HCT116 (cell line): Measurements from ENCODE around the gene CCDC85B. TPM values are rescaled to one million over a fixed set of nuclear protein-coding genes. Genes with fewer than 3 reads are reported as not detected.

Experiments
- ATAC-seq: fragments of 200-7000 bp; cut with Tn5 transposase; 2 replicates; pipeline ENCODE4 v1.9.1; 2020; ENCODE audit warnings: mild to moderate bottlenecking, moderate library complexity
- BruUV-seq: library from RNA; stranded (reverse); fragments of 400-500 nt; replicated peaks from 2 replicates; lab custom pipeline; 2021; lab: Mats Ljungman, UMichigan
- CTCF ChIA-PET: fragments of 300-600 bp; sonication (Branson Sonifier 250); formaldehyde crosslinking; loops from one replicate; lab custom pipeline; 2021; ENCODE audit warnings: antibody characterized with exemption; lab: Charles Lee
- POLR2A ChIA-PET: fragments of 300-600, 350-600 bp; sonication (Branson Sonifier 250); formaldehyde crosslinking; loops from one replicate; lab custom pipeline; 2021; ENCODE audit warnings: antibody characterized with exemption; lab: Charles Lee
- RAD21 ChIA-PET, 2 experiments: fragments of 300-600 bp; sonication (Branson Sonifier 250); formaldehyde crosslinking; loops; one replicate each; lab custom pipeline; 2023; ENCODE audit warnings: low total read pairs in 2 of 2; ENCODE audit not compliant: uncharacterized antibody in 2 of 2, unreplicated experiment in 2 of 2, low non-redundant PET in 1 of 2; lab: Charles Lee
- DNase-seq: peaks from one replicate; pipeline ENCODE4 v3.0.0-alpha.2; 2010; ENCODE audit warnings: low read depth, low spot score
- H2AFZ ChIP-seq: fragments of 200-600 bp; shearing (Covaris generic), sonication (generic); 2 replicates; pipeline ENCODE4 v1.6.1; 2017; ENCODE audit warnings: low read depth, mixed run types, mixed read lengths, antibody characterized with exemption, low read length; ENCODE audit not compliant: poor library complexity, severe bottlenecking
- H3K27ac ChIP-seq: 2 replicates; pipeline ENCODE4 v1.5.1; 2012; ENCODE audit warnings: low read depth, low read length
- H3K27me3 ChIP-seq: fragments of 200-600 bp; sonication (generic); 2 replicates; pipeline ENCODE4 v1.6.1; 2016; ENCODE audit warnings: mixed run types, low read length, mixed read lengths; ENCODE audit not compliant: insufficient read depth
- H3K36me3 ChIP-seq, 2 experiments: fragments of 200-500 bp in 1 of 2; fragments of 200-600 bp in 1 of 2; sonication (Bioruptor generic) in 1 of 2; sonication (generic) in 1 of 2; 2 replicates each; pipeline versions ENCODE4 v1.5.1 to v1.6.1; 2014 to 2016; ENCODE audit warnings: low read length in 2 of 2, inconsistent platforms in 1 of 2, mixed read lengths in 1 of 2, mixed run types in 1 of 2; ENCODE audit not compliant: insufficient read depth in 2 of 2, control insufficient read depth in 1 of 2
- H3K4me1 ChIP-seq, 2 experiments: fragments of 200-600 bp in 1 of 2; sonication (generic) in 1 of 2; 2 replicates each; pipeline versions ENCODE4 v1.5.1 to v1.6.1; 2012 to 2017; ENCODE audit warnings: low read length in 2 of 2, inconsistent platforms in 1 of 2, mild to moderate bottlenecking in 1 of 2, mixed read lengths in 1 of 2, mixed run types in 1 of 2, moderate library complexity in 1 of 2; ENCODE audit not compliant: insufficient read depth in 2 of 2, control insufficient read depth in 1 of 2
- H3K4me2 ChIP-seq: fragments of 200-600 bp; sonication (generic); 2 replicates; pipeline ENCODE4 v1.6.1; 2017; ENCODE audit warnings: mixed run types, low read length, mixed read lengths
- H3K4me3 ChIP-seq, 2 experiments: fragments of 200-600 bp in 1 of 2; sonication (generic) in 1 of 2; replicated peaks in 1 of 2; 2 replicates each; pipeline ENCODE4 v1.5.1; 2011 to 2016; ENCODE audit warnings: low read length in 2 of 2, control low read depth in 1 of 2, low read depth in 1 of 2, mild to moderate bottlenecking in 1 of 2, mixed read lengths in 1 of 2, mixed run types in 1 of 2
- H3K79me2 ChIP-seq: fragments of 200-600 bp; sonication (generic); 2 replicates; pipeline ENCODE4 v1.6.1; 2017; ENCODE audit warnings: mild to moderate bottlenecking, mixed run types, low read length, moderate library complexity, mixed read lengths; ENCODE audit not compliant: insufficient read depth
- H3K9ac ChIP-seq: fragments of 200-600 bp; sonication (generic); 2 replicates; pipeline ENCODE4 v1.6.1; 2016; ENCODE audit warnings: low read length, mixed read lengths
- H3K9me2 ChIP-seq: fragments of 200-600 bp; sonication (generic), shearing (Covaris generic); 2 replicates; pipeline ENCODE4 v1.6.1; 2017; ENCODE audit warnings: mixed run types, mild to moderate bottlenecking, moderate library complexity; ENCODE audit not compliant: insufficient read depth
- H3K9me3 ChIP-seq, 2 experiments: fragments of 200-500 bp in 1 of 2; fragments of 200-600 bp in 1 of 2; sonication (Bioruptor generic) in 1 of 2; sonication (generic) in 1 of 2; 2 replicates each; pipeline ENCODE4 v1.6.1; 2014 to 2017; ENCODE audit warnings: low read length in 2 of 2, mixed read lengths in 2 of 2, inconsistent platforms in 1 of 2, low read depth in 1 of 2, mild to moderate bottlenecking in 1 of 2, mixed run types in 1 of 2, moderate library complexity in 1 of 2; ENCODE audit not compliant: control insufficient read depth in 1 of 2, insufficient read depth in 1 of 2
- H4K20me1 ChIP-seq: fragments of 200-600 bp; sonication (generic), shearing (Covaris generic); 2 replicates; pipeline ENCODE4 v1.6.1; 2017; ENCODE audit warnings: mixed run types, mild to moderate bottlenecking, moderate library complexity; ENCODE audit not compliant: insufficient read depth
- CBX3 ChIP-seq: IDR thresholded peaks from 2 replicates; pipeline ENCODE4 v1.6.1; 2012; ENCODE audit warnings: low read depth
- CEBPB ChIP-seq: IDR thresholded peaks from 2 replicates; pipeline ENCODE4 v1.6.1; 2012; ENCODE audit warnings: low read depth
- EZH2 ChIP-seq: fragments of 200-600 bp; sonication (generic); IDR thresholded peaks from 2 replicates; pipeline ENCODE4 v1.6.1; 2017; ENCODE audit warnings: antibody characterized with exemption, mixed run types
- FOSL1 ChIP-seq: IDR thresholded peaks from 2 replicates; pipeline ENCODE4 v1.6.1; 2012; ENCODE audit warnings: low read depth
- JUND ChIP-seq: IDR thresholded peaks from 2 replicates; pipeline ENCODE4 v1.6.1; 2012
- MAX ChIP-seq: IDR thresholded peaks from 2 replicates; pipeline ENCODE4 v1.6.1; 2012
- POLR2A ChIP-seq: IDR thresholded peaks from 2 replicates; pipeline ENCODE4 v1.7.0; 2011; ENCODE audit warnings: borderline replicate concordance; ENCODE audit not compliant: insufficient read depth, insufficient read length; ENCODE audit errors: extremely low read depth
- POLR2AphosphoS5 ChIP-seq: IDR thresholded peaks from 2 replicates; pipeline ENCODE4 v1.6.1; 2011; ENCODE audit warnings: mild to moderate bottlenecking, low read depth, low read length, moderate library complexity
- SIN3A ChIP-seq: IDR thresholded peaks from 2 replicates; pipeline ENCODE4 v1.6.1; 2012; ENCODE audit warnings: low read depth
- SP1 ChIP-seq: IDR thresholded peaks from 2 replicates; pipeline ENCODE4 v1.6.1; 2012; ENCODE audit warnings: low read depth
- SRF ChIP-seq: IDR thresholded peaks from 2 replicates; pipeline ENCODE4 v1.6.1; 2012; ENCODE audit warnings: low read depth
- TCF7L2 ChIP-seq: IDR thresholded peaks from 2 replicates; pipeline ENCODE4 v1.7.0; 2011; ENCODE audit warnings: borderline replicate concordance, inconsistent platforms; ENCODE audit not compliant: insufficient read depth, insufficient read length; ENCODE audit errors: extremely low read depth
- YY1 ChIP-seq: IDR thresholded peaks from 2 replicates; pipeline ENCODE4 v1.6.1; 2011; ENCODE audit warnings: low read length, low read depth, moderate library complexity, mild to moderate bottlenecking; ENCODE audit not compliant: insufficient replicate concordance; ENCODE audit errors: extremely low read depth
- ZFX ChIP-seq: fragments of 450-650 bp; IDR thresholded peaks from 2 replicates; pipeline ENCODE4 v1.6.1; 2017
- intact Hi-C: fragments of 100-400 bp; cut with micrococcal nuclease; formaldehyde crosslinking; loops from 2 replicates; pipeline ENCODE4 v1.10.0; 2022
- total RNA-seq: library from RNA; stranded (reverse); gene quantifications from one replicate; pipeline ENCODE4 v1.2.1, GENCODE V29; 2021; ENCODE audit not compliant: unreplicated experiment
- TF ChIP-seq, protein P1 (sequence below), 3 experiments: fragments of 200-600 bp in 1 of 3; sonication (generic) in 1 of 3; IDR thresholded peaks in 2 of 3; conservative IDR thresholded peaks in 1 of 3; 2 replicates each; pipeline ENCODE4 v1.5.1; 2012 to 2017; ENCODE audit warnings: low read depth in 2 of 3, low read length in 2 of 3, antibody characterized with exemption in 1 of 3, borderline replicate concordance in 1 of 3, control low read depth in 1 of 3, mild to moderate bottlenecking in 1 of 3, mixed read lengths in 1 of 3, mixed run types in 1 of 3, moderate library complexity in 1 of 3; ENCODE audit not compliant: insufficient read depth in 1 of 3

The CCDC85B gene
- total RNA-seq, 1 experiment from 2014 or later: 84.3 TPM

DNA sequence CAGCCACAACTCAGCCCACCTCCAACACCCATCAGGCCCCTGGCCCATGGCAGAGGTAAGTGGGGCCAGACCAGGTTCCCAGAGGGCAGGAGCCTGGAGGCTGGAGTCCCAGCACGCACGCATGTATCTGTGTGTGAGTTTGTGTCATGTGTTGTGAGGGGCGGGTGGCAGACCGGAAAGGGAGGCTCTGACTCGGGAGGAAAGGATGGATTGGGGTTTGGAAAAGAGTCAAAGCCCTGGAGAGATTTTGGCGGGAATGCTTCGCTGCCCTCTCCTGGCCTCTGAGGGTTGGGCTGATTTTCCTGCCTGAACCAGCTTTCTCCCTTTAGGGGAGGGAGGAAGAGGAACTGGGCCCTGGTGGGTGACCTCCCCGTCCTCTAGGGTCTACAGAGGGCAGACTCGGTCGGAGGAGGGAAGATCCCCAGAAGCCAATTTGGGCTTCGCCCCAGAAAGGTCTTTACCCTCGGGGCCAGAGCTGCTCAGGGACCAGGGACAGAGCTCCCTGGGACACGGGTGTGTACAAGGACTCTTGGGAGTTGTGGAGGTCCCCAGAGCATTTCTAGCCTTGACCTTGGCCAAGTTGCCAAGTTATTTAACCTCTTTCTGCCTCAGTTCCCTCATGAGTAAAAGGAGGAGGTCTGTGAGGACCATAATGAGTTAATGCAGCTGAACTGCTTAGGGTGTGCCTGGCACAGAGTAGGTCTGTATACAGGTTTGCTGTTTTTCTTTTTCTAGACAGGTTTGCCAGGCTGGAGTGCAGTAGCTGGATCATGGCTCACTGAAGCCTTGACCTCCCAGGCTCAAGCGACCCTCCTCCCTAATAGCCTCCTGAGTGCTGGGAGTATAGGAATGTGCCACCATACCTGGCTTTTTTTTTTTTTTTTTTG, 21.5 kb downstream of the CCDC85B start:
- H3K79me2 ChIP-seq: peaks cover 12% of the 10 kb centered on the region
- TSS peak; percentile 52 for BruUV-seq
- CTCF ChIA-PET: interaction anchor here (2.3 to 2.9 kb wide), 2 partner anchors 19 to 23 kb away, joined by 16 to 19 read pairs; partner anchors contain the start of genes CCDC85B and FIBP
- no peaks in the 10 kb centered on the region for H3K9me3 ChIP-seq
- intact Hi-C loops: no loop called here
- peak overlapping the region; percentile 75 for H3K9ac ChIP-seq
- RAD21 ChIA-PET: interaction anchor here in 1 of 2 experiments (0.7 kb wide), 1 partner anchor 24 kb away, joined by 3 read pairs; the partner anchor contains the start of gene FIBP
- peak; percentile 72 for DNase-seq
- no peak overlapping the region for H2AFZ ChIP-seq
- peak overlapping the region; percentile 96 for H3K4me2 ChIP-seq
- POLR2A ChIA-PET: interaction anchor here (1.0 to 4.8 kb wide), 6 partner anchors 9 to 54 kb away, joined by 3 to 39 read pairs (median 8); partner anchors contain the start of genes CCDC85B, CFL1, FIBP and FOSL1
- no peaks in the 10 kb centered on the region for H3K9me2 ChIP-seq
- peak overlapping the region; percentile 75 for H3K27ac ChIP-seq
- TF ChIP-seq, protein P1, sequence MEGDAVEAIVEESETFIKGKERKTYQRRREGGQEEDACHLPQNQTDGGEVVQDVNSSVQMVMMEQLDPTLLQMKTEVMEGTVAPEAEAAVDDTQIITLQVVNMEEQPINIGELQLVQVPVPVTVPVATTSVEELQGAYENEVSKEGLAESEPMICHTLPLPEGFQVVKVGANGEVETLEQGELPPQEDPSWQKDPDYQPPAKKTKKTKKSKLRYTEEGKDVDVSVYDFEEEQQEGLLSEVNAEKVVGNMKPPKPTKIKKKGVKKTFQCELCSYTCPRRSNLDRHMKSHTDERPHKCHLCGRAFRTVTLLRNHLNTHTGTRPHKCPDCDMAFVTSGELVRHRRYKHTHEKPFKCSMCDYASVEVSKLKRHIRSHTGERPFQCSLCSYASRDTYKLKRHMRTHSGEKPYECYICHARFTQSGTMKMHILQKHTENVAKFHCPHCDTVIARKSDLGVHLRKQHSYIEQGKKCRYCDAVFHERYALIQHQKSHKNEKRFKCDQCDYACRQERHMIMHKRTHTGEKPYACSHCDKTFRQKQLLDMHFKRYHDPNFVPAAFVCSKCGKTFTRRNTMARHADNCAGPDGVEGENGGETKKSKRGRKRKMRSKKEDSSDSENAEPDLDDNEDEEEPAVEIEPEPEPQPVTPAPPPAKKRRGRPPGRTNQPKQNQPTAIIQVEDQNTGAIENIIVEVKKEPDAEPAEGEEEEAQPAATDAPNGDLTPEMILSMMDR (IDR thresholded peaks at IDR 0.05 in 2 of 3, conservative IDR thresholded peaks at IDR 0.05 in 1 of 3; ENCODE audit: borderline replicate concordance in 1 of 3, insufficient read depth in 1 of 3, low read depth in 2 of 3, low read length in 2 of 3): peak in 2 of 3 experiments; percentile 40 to 44; a peak in 4 of 6 replicates
- TF ChIP-seq POLR2AphosphoS5 (peak; percentile 71), POLR2A (peak; percentile 52), ZFX (no peak), CEBPB (no peak), FOSL1 (no peak), SIN3A (no peak), JUND (no peak), SRF (no peak), SP1 (no peak), YY1 (peak; percentile 22), EZH2 (no peak), CBX3 (no peak), TCF7L2 (peak; percentile 4), MAX (no peak)
- H4K20me1 ChIP-seq: no peaks in the 10 kb centered on the region
- ATAC-seq: peak; percentile 28
- H3K36me3 ChIP-seq: no peaks in the 10 kb centered on the region
- H3K4me3 ChIP-seq: peak overlapping the region; percentile 7 to 25; a peak in 2 of 4 replicates
- peaks cover 59 to 97% of the 10 kb centered on the region in 2 experiments for H3K4me1 ChIP-seq
- no peaks in the 10 kb centered on the region for H3K27me3 ChIP-seq
